Ammon's horn (tissue), 1 donor: Measurements from ENCODE around the gene MBD3L4.
"Not testable (repeated sequence)": the region's sequence is repeated elsewhere in the genome, so short reads cannot be mapped to it uniquely, and the experiment has no call there.

Experiments used
- DNase-seq: peaks from one replicate; pipeline ENCODE4 v3.0.0-alpha.2; 2016; ENCODE audit warnings: low spot score

The MBD3L4 gene

GRCh38 chr19:7040079-7040478 lies at the start of gene MBD3L4:
MBD3L4 (minus strand) TSS chr19:7040179; CDS start chr19:7040144, 35 bp downstream.
- DNase-seq, result not testable (repeated sequence)

- no peak for DNase-seq
These were observed 49.0 kb upstream of the MBD3L4 start for GRCh38 chr19:7088999-7089398.

- DNase-seq, result no peak
These were observed 43.3 kb upstream of the MBD3L4 start for GRCh38 chr19:7083076-7083956.

GRCh38 chr19:7078008-7078407 lies 38.0 kb upstream of the MBD3L4 start:
- DNase-seq, result no peak

- DNase-seq, result no peak
These were observed 36.2 kb upstream of the MBD3L4 start for GRCh38 chr19:7076151-7076550.

- DNase-seq, result no peak
These were observed 34.8 kb upstream of the MBD3L4 start for GRCh38 chr19:7074705-7075282.

- DNase-seq, result no peak
These were observed 32.6 kb upstream of the MBD3L4 start for GRCh38 chr19:7072541-7072940.

- DNase-seq, result peak; percentile 8
These were observed 29.9 kb upstream of the MBD3L4 start for GRCh38 chr19:7069904-7070226.

- peak; percentile 99 for DNase-seq
These were observed 29.3 kb upstream of the MBD3L4 start, which contains the start of gene ZNF557 for GRCh38 chr19:7069042-7069903. ZNF557 (plus strand) TSS chr19:7069703; CDS start chr19:7075075, 5,372 bp downstream.

- DNase-seq, result no peak
These were observed 28.6 kb upstream of the MBD3L4 start for GRCh38 chr19:7068599-7068998.

GRCh38 chr19:7067716-7068115 lies 27.7 kb upstream of the MBD3L4 start:
- no peak for DNase-seq

GRCh38 chr19:7067122-7067521 lies 27.1 kb upstream of the MBD3L4 start:
- not testable (repeated sequence) for DNase-seq

- DNase-seq, result no peak
These were observed 23.9 kb upstream of the MBD3L4 start for GRCh38 chr19:7063764-7064418.

- DNase-seq, result no peak
These were observed 23.4 kb upstream of the MBD3L4 start for GRCh38 chr19:7063339-7063738.

GRCh38 chr19:7059977-7060376 lies 20.0 kb upstream of the MBD3L4 start:
- not testable (repeated sequence) for DNase-seq

- DNase-seq, result not testable (repeated sequence)
These were observed 18.6 kb upstream of the MBD3L4 start, which contains the start of gene MBD3L3 for GRCh38 chr19:7058576-7058975. MBD3L3 (minus strand) TSS chr19:7058676; CDS start chr19:7058605, 71 bp downstream.

GRCh38 chr19:7056371-7056770 lies 16.4 kb upstream of the MBD3L4 start:
- DNase-seq, result not testable (repeated sequence)

- DNase-seq, result not testable (repeated sequence)
These were observed 15.7 kb upstream of the MBD3L4 start for GRCh38 chr19:7055679-7056078.

- not testable (repeated sequence) for DNase-seq
These were observed 14.8 kb upstream of the MBD3L4 start for GRCh38 chr19:7054635-7055368.

GRCh38 chr19:7052896-7053295 lies 12.9 kb upstream of the MBD3L4 start:
- DNase-seq, result not testable (repeated sequence)

GRCh38 chr19:7051421-7051820 lies 11.4 kb upstream of the MBD3L4 start:
- DNase-seq, result not testable (repeated sequence)
